H1 (cell line): Measurements from ENCODE around the gene NAALADL1. TPM values are rescaled to one million over a fixed set of nuclear protein-coding genes. Genes with fewer than 3 reads are reported as not detected.

Source experiments
- BCL11A ChIP-seq, 2 experiments: IDR thresholded peaks; one replicate each; pipeline ENCODE4 v1.6.1; 2011; ENCODE audit warnings: low read depth in 2 of 2, low read length in 2 of 2, mild to moderate bottlenecking in 2 of 2
- FOSL1 ChIP-seq: IDR thresholded peaks from 2 replicates; pipeline ENCODE4 v1.6.1; 2011; ENCODE audit warnings: mild to moderate bottlenecking, low read depth, low read length, moderate library complexity; ENCODE audit not compliant: insufficient read depth
- JUN ChIP-seq: IDR thresholded peaks from 2 replicates; pipeline ENCODE4 v1.6.1; 2011; ENCODE audit warnings: low read depth, mild to moderate bottlenecking, improper control_type of control experiment, low read length
- RFX5 ChIP-seq: IDR thresholded peaks from 2 replicates; pipeline ENCODE4 v1.6.1; 2011; ENCODE audit warnings: low read depth, low read length, improper control_type of control experiment, borderline replicate concordance
- SAP30 ChIP-seq: fragments of 300-600 bp; sonication (generic); IDR thresholded peaks from 2 replicates; pipeline ENCODE4 v1.7.1; 2012; ENCODE audit warnings: low read length, moderate library complexity, mild to moderate bottlenecking, inconsistent platforms; ENCODE audit not compliant: insufficient read depth, insufficient replicate concordance
- SP4 ChIP-seq: IDR thresholded peaks from 2 replicates; pipeline ENCODE4 v1.6.1; 2012; ENCODE audit warnings: low read length, inconsistent platforms
- polyA plus RNA-seq, 7 experiments: library from polyadenylated mRNA; depleted of rRNA in 3 of 7; stranded (reverse) in 5 of 7; unstranded in 2 of 7; fragments of >200 nt in 5 of 7; fragments of 200-250 nt in 2 of 7; gene quantifications; 1 replicate in 5 of 7; 2 replicates in 1 of 7; 4 replicates in 1 of 7; pipeline versions ENCODE4 v1.2.1 to v1.2.3, GENCODE V29; 2011 to 2013; ENCODE audit warnings: missing spikeins in 2 of 7, mixed read lengths in 2 of 7
- total RNA-seq: library from RNA; stranded (reverse); fragmentation: NEBNext Ultra II Directional; extraction: Animal tissue kit (Norgen Biotek cat#: 25700); gene quantifications from 2 replicates; pipeline ENCODE4 v1.2.1, GENCODE V29; 2021
- TF ChIP-seq, protein P1 (sequence below): IDR thresholded peaks from 2 replicates; pipeline ENCODE4 v1.6.1; 2011; ENCODE audit warnings: low read length, improper control_type of control experiment

NAALADL1 gene
- total and polyA plus RNA-seq, 2 of the 8 experiments (the other 6 are each of a cell fraction or from before 2014, with no cell fraction given), result 7.5 to 9.9 TPM

DNA sequence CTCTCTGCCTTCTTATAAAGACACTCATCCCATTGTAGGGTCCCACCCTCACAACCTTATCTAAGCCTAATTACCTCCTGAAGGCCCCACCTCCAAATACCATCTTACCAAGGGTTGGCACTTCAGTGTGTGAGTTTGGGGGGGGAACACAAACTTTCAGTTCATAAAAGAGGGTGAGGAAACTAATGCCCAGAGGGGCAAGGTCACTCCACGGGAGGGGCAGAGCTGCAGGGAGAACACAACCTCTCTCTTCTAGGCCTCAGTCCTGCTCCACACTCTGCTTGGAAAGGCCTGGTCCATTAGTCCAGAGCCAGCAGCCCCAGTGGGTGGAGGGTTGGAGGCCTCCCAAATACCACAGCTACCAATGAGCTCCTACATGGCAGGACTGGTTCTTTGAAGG lies 58.9 kb downstream of the NAALADL1 start (continued):
- TF ChIP-seq SP4, result no peak
- TF ChIP-seq SAP30, result no peak
- TF ChIP-seq RFX5, result no peak
- no peak for TF ChIP-seq FOSL1
- TF ChIP-seq JUN, result no peak
- TF ChIP-seq, protein P1, sequence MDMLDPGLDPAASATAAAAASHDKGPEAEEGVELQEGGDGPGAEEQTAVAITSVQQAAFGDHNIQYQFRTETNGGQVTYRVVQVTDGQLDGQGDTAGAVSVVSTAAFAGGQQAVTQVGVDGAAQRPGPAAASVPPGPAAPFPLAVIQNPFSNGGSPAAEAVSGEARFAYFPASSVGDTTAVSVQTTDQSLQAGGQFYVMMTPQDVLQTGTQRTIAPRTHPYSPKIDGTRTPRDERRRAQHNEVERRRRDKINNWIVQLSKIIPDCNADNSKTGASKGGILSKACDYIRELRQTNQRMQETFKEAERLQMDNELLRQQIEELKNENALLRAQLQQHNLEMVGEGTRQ, result no peak
- TF ChIP-seq BCL11A (IDR thresholded peaks at IDR 0.05; ENCODE audit: low read depth in 2 of 2, low read length in 2 of 2), result no peak
